ENCODE results near the gene DPF1.

The DPF1 gene

DNA sequence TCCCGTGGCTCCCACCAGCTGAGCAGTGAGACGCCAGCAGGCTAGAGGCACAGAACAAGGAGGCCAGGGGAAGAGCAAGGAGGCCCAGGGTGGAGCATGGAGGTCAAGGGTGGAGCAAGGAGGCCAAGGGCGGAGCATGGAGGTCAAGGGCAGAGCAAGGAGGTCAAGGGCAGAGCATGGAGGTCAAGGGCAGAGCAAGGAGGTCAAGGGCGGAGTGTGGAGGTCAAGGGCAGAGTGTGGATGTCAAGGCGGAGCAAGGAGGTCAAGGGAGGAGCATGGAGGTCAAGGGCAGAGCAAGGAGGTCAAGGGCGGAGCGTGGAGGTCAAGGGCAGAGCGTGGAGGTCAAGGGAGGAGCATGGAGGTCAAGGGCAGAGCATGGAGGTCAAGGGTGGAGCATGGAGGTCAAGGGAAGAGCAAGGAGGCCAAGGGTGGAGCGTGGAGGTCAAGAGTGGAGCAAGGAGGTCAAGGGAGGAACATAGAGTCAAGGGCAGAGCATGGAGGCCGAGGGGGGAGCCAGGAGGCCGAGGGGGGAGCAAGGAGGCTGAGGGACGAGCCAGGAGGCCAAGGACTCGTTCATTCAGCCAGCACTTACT is 27.7 kb downstream of the DPF1 start:
- DNase-seq: no peak
- no peak overlapping the region for H3K27ac ChIP-seq
- H3K4me1 ChIP-seq: no peaks in the 10 kb centered on the region
- H3K4me3 ChIP-seq: no peak overlapping the region
- intact Hi-C loops (cut with DNase I; ENCODE audit: low total_unique reads): no loop called here
- no peaks in the 10 kb centered on the region for H3K27me3 ChIP-seq
- TF ChIP-seq, protein P1, sequence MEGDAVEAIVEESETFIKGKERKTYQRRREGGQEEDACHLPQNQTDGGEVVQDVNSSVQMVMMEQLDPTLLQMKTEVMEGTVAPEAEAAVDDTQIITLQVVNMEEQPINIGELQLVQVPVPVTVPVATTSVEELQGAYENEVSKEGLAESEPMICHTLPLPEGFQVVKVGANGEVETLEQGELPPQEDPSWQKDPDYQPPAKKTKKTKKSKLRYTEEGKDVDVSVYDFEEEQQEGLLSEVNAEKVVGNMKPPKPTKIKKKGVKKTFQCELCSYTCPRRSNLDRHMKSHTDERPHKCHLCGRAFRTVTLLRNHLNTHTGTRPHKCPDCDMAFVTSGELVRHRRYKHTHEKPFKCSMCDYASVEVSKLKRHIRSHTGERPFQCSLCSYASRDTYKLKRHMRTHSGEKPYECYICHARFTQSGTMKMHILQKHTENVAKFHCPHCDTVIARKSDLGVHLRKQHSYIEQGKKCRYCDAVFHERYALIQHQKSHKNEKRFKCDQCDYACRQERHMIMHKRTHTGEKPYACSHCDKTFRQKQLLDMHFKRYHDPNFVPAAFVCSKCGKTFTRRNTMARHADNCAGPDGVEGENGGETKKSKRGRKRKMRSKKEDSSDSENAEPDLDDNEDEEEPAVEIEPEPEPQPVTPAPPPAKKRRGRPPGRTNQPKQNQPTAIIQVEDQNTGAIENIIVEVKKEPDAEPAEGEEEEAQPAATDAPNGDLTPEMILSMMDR (IDR thresholded peaks at IDR 0.05): no peak
- H3K9me3 ChIP-seq: no peaks in the 10 kb centered on the region
- H3K36me3 ChIP-seq: peaks cover 6 to 78% (median 43%) of the 10 kb centered on the region in 3 donors

DNA sequence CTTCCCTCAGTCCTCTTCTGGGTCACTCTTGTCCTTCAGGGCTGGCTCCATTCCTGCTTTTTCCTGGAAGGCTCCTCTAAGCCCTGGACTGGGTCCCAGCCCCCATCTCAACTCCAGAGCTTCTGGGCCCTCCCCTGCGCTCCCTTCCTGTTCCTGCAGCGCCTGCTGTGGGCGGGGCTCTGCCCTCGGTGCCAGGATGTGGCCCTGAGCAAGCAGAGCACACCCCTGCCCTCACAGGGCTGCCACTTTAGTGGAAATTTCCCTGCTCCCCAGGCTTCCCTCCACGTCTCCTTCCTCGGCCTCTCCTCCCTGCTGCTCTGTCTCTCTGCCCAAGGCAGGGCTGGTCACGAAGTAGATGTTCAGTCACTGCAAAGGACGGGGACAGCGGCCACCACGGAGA is 28.8 kb downstream of the DPF1 start:
- Histone ChIP-seq H3K4me3 (no peak overlapping the region), H3K9me3 (no peaks in the 10 kb centered on the region), H3K27me3 (no peaks in the 10 kb centered on the region), H3K27ac (no peak overlapping the region), H3K36me3 (peaks cover 6 to 71% (median 37%) of the 10 kb centered on the region in 3 donors), H3K4me1 (no peaks in the 10 kb centered on the region)
- no peak for DNase-seq
- TF ChIP-seq, protein P1 (IDR thresholded peaks at IDR 0.05): no peak
- intact Hi-C loops (cut with DNase I; ENCODE audit: low total_unique reads): no loop called here

DNA sequence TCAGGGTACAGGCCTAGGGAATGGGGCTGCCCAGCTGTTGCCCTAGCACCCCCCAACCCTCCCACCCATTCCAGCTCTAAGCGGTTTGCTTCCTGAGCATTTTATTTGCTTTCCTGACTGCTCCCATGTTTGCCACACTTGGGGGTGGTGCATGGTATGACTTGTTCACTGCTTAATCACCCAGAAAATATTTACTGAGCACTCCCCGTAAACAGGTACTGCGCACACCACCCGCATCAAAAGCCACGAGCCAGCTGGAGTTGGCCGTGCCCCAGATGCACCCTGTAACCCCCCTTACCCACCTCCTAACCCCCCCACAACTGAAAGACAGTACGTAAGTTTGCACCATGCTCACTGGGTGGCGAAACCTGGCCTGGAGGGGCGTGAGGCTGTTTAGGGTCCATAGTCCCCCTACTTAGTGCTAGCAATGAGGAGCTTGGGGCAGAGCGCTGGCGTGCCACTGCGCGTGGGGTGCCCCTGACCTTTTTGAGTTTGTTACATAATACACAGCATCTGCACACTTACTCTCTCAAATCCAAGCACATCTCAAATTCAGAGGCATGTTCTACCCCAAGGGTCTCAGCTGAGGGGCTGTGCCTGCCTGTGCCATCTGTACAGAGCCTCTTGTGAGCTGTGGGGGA is 29.8 kb downstream of the DPF1 start:
- intact Hi-C loops (cut with DNase I; ENCODE audit: low total_unique reads): no loop called here
- DNase-seq: no peak
- Histone ChIP-seq H3K4me3 (no peak overlapping the region), H3K4me1 (no peaks in the 10 kb centered on the region), H3K27me3 (no peaks in the 10 kb centered on the region), H3K9me3 (no peaks in the 10 kb centered on the region), H3K36me3 (peaks cover 6 to 65% (median 32%) of the 10 kb centered on the region in 3 donors), H3K27ac (no peak overlapping the region)
- TF ChIP-seq, protein P1 (IDR thresholded peaks at IDR 0.05): no peak

DNA sequence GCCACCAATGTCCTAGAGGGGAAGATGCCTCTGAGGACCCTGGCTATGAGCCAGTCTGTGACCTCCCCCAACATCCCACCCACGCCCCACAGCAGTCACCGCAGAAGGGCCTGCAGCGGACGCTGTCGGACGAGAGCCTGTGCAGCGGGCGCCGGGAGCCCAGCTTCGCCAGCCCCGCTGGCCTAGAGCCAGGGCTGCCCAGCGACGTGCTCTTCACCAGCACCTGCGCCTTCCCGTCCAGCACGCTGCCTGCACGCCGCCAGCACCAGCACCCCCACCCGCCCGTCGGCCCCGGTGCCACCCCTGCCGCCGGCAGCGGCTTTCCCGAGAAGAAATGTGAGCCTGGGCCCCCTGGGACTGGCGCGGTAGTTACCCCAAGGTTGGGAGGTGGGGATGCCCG is 30.6 kb downstream of the DPF1 start:
- Histone ChIP-seq H3K27me3 (no peaks in the 10 kb centered on the region), H3K9me3 (no peaks in the 10 kb centered on the region), H3K4me1 (no peaks in the 10 kb centered on the region), H3K36me3 (peaks cover 5 to 62% (median 25%) of the 10 kb centered on the region in 3 donors), H3K27ac (no peak overlapping the region), H3K4me3 (no peak overlapping the region)
- intact Hi-C loops (cut with DNase I; ENCODE audit: low total_unique reads): no loop called here
- TF ChIP-seq, protein P1 (IDR thresholded peaks at IDR 0.05): no peak
- no peak for DNase-seq

DNA sequence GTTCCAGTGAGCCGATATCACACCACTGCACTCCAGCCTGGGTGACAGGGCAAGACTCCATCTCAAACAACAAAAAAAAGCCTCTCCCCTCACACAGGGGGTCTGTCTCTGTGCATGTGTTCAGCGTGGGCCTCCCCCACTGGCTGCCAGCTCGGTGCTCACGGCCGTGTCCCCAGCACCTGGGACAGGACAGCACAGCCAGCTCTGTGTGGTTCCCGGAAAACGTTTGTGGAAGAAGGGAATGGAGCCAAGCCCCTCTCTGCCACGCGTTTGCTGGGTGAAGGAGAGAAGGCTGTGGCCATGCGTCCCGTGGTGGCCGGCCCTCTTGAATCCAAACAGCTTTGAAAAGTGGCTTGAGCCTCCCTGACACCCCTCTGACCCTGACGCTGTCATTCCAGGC is 32.3 kb downstream of the DPF1 start:
- H3K27ac ChIP-seq: no peak overlapping the region
- peaks cover 0 to 45% (median 20%) of the 10 kb centered on the region in 3 donors for H3K36me3 ChIP-seq
- no peak for DNase-seq
- H3K4me3 ChIP-seq: no peak overlapping the region
- no peaks in the 10 kb centered on the region for H3K27me3 ChIP-seq
- intact Hi-C loops (cut with DNase I; ENCODE audit: low total_unique reads): no loop called here
- H3K9me3 ChIP-seq: no peaks in the 10 kb centered on the region
- no peaks in the 10 kb centered on the region for H3K4me1 ChIP-seq
- TF ChIP-seq, protein P1 (IDR thresholded peaks at IDR 0.05): no peak
